ENCODE data around the gene GASK1A.

Gene GASK1A

GRCh38 chr3:42975456-42975855 is 3.7 kb upstream of the GASK1A start:
- no peaks in the 10 kb centered on the region for H3K4me1 ChIP-seq (ENCODE audit: control insufficient read depth, insufficient read depth, low read length)
- H3K27ac ChIP-seq (ENCODE audit: extremely low read depth, low read depth, low read length), result no peak overlapping the region
- POLR2A ChIA-PET, result no interaction called here
- no peak overlapping the region for H3K4me3 ChIP-seq (ENCODE audit: low read depth, low read length)
- H3K36me3 ChIP-seq (ENCODE audit: control insufficient read depth in 2 of 2, insufficient read depth in 1 of 2, low read length in 2 of 2), result no peaks in the 10 kb centered on the region
- no peaks in the 10 kb centered on the region for H3K9me3 ChIP-seq (ENCODE audit: control insufficient read depth, insufficient read depth, low read depth, low read length)
- TF ChIP-seq ZNF626 (tag by site-specific recombination; IDR thresholded peaks at IDR 0.05) (no peak), ZNF391 (tag by site-specific recombination; IDR thresholded peaks at IDR 0.05; ENCODE audit: borderline replicate concordance, low read depth) (no peak), ZNF155 (tag by site-specific recombination; IDR thresholded peaks at IDR 0.05) (no peak), RBAK (tag by site-specific recombination; IDR thresholded peaks at IDR 0.05) (no peak), ZSCAN4 (tag by site-specific recombination; IDR thresholded peaks at IDR 0.05) (no peak), ZNF747 (tag by site-specific recombination; IDR thresholded peaks at IDR 0.05) (no peak), ZNF580 (tag by site-specific recombination; IDR thresholded peaks at IDR 0.05) (no peak)
- CTCF ChIA-PET, result no interaction called here

GRCh38 chr3:42975955-42976354 is 3.2 kb upstream of the GASK1A start:
- no peaks in the 10 kb centered on the region for H3K9me3 ChIP-seq (ENCODE audit: control insufficient read depth, insufficient read depth, low read depth, low read length)

GRCh38 chr3:42980209-42980608 is 1.1 kb downstream of the GASK1A start:
- Histone ChIP-seq H3K36me3 (ENCODE audit: control insufficient read depth in 2 of 2, insufficient read depth in 1 of 2, low read length in 2 of 2) (no peaks in the 10 kb centered on the region), H3K9me3 (ENCODE audit: control insufficient read depth, insufficient read depth, low read depth, low read length) (no peaks in the 10 kb centered on the region), H3K4me1 (ENCODE audit: control insufficient read depth, insufficient read depth, low read length) (no peaks in the 10 kb centered on the region), H3K4me3 (ENCODE audit: low read depth, low read length) (no peak overlapping the region), H3K27ac (ENCODE audit: extremely low read depth, low read depth, low read length) (no peak overlapping the region)
- ChIA-PET POLR2A (no interaction called here), CTCF (interaction anchor here (0.5 to 1.2 kb wide), 4 partner anchors 13 to 177 kb away, joined by 3 to 4 read pairs (median 3); no protein-coding TSS in a partner anchor)
- TF ChIP-seq ZNF362 (tag by site-specific recombination; IDR thresholded peaks at IDR 0.05), result no peak
- no peak for TF ChIP-seq REST (tag by site-specific recombination; IDR thresholded peaks at IDR 0.05)
- TF ChIP-seq ZNF148 (tag by site-specific recombination; IDR thresholded peaks at IDR 0.05; ENCODE audit: borderline replicate concordance), result no peak
- no peak for TF ChIP-seq ZNF548 (tag by site-specific recombination; IDR thresholded peaks at IDR 0.05)
- TF ChIP-seq ZEB2 (tag by site-specific recombination; IDR thresholded peaks at IDR 0.05), result no peak
- TF ChIP-seq ZNF266 (tag by site-specific recombination; IDR thresholded peaks at IDR 0.05; ENCODE audit: low read depth), result no peak
- no peak for TF ChIP-seq ZNF248 (tag by site-specific recombination; IDR thresholded peaks at IDR 0.05)
- no peak for TF ChIP-seq ZNF654 (tag by site-specific recombination; IDR thresholded peaks at IDR 0.05; ENCODE audit: low read depth)

More at GRCh38 chr3:42975955-42976354, 3.2 kb upstream of the GASK1A start:
- no peak overlapping the region for H3K27ac ChIP-seq (ENCODE audit: extremely low read depth, low read depth, low read length)
- no peak for TF ChIP-seq ZNF629 (tag by site-specific recombination; IDR thresholded peaks at IDR 0.05)
- TF ChIP-seq ZNF324 (tag by site-specific recombination; IDR thresholded peaks at IDR 0.05), result no peak
- no peak for TF ChIP-seq SP2 (tag by site-specific recombination; IDR thresholded peaks at IDR 0.05)
- no peak for TF ChIP-seq ZNF473 (tag by site-specific recombination; IDR thresholded peaks at IDR 0.05)
- TF ChIP-seq ZNF221 (tag by site-specific recombination; IDR thresholded peaks at IDR 0.05; ENCODE audit: borderline replicate concordance), result no peak
- TF ChIP-seq ZNF223 (tag by site-specific recombination; IDR thresholded peaks at IDR 0.05), result no peak
- no peak for TF ChIP-seq HOXA7 (CRISPR knock-in tag; IDR thresholded peaks at IDR 0.05; ENCODE audit: borderline replicate concordance)
- TF ChIP-seq ZNF747 (tag by site-specific recombination; IDR thresholded peaks at IDR 0.05), result no peak
- TF ChIP-seq ZNF24 (tag by site-specific recombination; IDR thresholded peaks at IDR 0.05), result no peak
- TF ChIP-seq ZBTB44 (tag by site-specific recombination; IDR thresholded peaks at IDR 0.05), result no peak
- TF ChIP-seq MZF1 (tag by site-specific recombination; IDR thresholded peaks at IDR 0.05; ENCODE audit: borderline replicate concordance), result no peak
- no peaks in the 10 kb centered on the region for H3K4me1 ChIP-seq (ENCODE audit: control insufficient read depth, insufficient read depth, low read length)
- CTCF ChIA-PET, result no interaction called here
- H3K36me3 ChIP-seq (ENCODE audit: control insufficient read depth in 2 of 2, insufficient read depth in 1 of 2, low read length in 2 of 2), result no peaks in the 10 kb centered on the region
- no peak overlapping the region for H3K4me3 ChIP-seq (ENCODE audit: low read depth, low read length)
- POLR2A ChIA-PET, result no interaction called here
